Large intestine (tissue), 3 donors: ENCODE data around the gene ITSN2. TPM values are rescaled to one million over a fixed set of nuclear protein-coding genes. Genes with fewer than 3 reads are reported as not detected.

Source experiments
- DNase-seq, 2 donors: peaks; one replicate each; pipeline versions ENCODE4 v3.0.0 to v3.0.0-alpha.2; 2013
- H3K27ac ChIP-seq: one replicate; pipeline ENCODE4 v1.5.1; 2013; ENCODE audit warnings: low read length
- H3K27me3 ChIP-seq: 2 replicates; pipeline ENCODE4 v1.6.1; 2013; ENCODE audit warnings: low read length; ENCODE audit not compliant: control insufficient read depth, insufficient read depth
- H3K36me3 ChIP-seq: 2 replicates; pipeline ENCODE4 v1.6.1; 2013; ENCODE audit warnings: low read length; ENCODE audit not compliant: control insufficient read depth, insufficient read depth
- H3K4me1 ChIP-seq: one replicate; pipeline ENCODE4 v1.6.1; 2013; ENCODE audit warnings: low read length; ENCODE audit not compliant: control insufficient read depth, insufficient read depth
- H3K4me3 ChIP-seq: one replicate; pipeline ENCODE4 v1.5.1; 2013; ENCODE audit warnings: low read length
- H3K9me3 ChIP-seq: one replicate; pipeline ENCODE4 v1.6.1; 2013; ENCODE audit warnings: mild to moderate bottlenecking, low read depth, low read length, moderate library complexity; ENCODE audit not compliant: control insufficient read depth
- WGBS: methylation state at CpG from one replicate; pipeline ENCODE4 v1.1.5; 2013; ENCODE audit warnings: low lambda C conversion rate; ENCODE audit not compliant: insufficient coverage; 5-methylcytosine and 5-hydroxymethylcytosine counted together
- polyA plus RNA-seq: library from polyadenylated mRNA; unstranded; fragments of 120-200 nt; gene quantifications from one replicate; pipeline ENCODE4 v1.2.1, GENCODE V29; 2013

ITSN2 gene
- polyA plus RNA-seq, 1 donor: 36.7 TPM

DNA sequence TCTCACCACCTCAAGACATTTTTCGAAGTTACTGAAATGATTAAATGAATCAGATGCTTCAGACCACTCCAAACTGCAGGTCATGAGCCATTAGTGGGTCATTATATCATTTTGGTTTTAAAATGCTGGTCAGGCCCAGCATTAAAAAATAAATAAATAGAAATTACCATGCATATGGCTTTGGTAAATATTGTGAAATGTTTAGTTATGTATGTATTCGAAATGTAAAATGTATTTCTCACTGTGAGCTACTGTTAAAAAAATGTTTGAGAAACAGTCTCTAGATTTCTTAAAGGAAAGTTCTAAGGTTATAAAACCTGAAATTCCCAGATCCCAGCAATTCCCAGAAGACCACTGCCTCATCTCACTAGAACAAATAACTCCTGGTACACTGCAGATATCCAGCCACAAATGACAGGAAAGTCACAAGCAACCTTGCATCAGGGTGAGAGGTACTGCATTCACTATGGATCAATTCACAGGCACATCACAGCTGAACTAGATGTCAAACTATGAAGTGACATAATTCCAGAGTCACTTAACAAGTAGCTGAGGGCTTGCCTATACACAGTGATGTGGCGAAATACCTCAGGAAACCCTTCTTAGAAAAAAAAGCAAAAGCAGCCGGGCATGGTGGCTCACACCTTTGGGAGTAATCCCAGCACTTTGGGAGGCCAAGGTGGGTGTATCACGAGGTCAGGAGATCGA, 138.8 kb downstream of the ITSN2 start:
- DNase-seq: no peak
- WGBS: no CpG with 5 or more reads among the region's 6 CpGs
- H3K36me3 ChIP-seq: peaks cover 26% of the 10 kb centered on the region

DNA sequence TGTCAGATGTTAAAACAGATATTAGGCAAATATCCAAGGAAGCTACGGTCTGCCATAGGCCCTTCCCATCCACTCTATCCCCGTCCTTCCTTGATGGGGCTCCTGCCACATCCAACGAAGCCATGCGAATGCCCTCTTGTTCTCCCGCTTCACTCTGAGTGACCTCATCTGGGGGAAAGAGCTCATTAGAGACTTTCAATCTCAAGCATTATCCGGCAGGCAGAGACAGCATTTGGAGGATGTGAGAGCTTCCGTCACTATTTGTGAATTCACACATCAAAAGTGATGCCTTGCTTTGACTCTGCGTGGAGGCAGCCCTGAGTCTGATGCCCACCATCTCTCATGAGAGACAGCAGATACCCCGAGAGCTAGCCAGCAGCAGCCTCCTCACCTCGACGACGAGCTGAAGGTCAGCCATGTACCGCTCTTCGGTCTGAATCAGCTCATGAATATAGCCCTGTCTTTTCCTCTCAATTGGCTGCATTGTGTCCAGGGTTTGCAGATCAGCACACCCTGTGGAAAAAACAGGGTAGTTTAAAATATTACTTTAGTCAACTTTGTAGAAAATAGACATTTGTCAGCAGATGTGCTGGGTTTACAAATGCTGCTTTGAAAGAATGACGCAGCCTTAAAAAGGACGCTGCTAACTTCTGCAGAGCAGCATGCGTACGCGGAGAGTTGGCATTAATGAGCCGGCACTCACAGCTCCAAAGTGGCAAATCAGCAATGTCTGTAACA, 139.6 kb downstream of the ITSN2 start:
- Histone ChIP-seq H3K27me3 (no peaks in the 10 kb centered on the region), H3K36me3 (peaks cover 32% of the 10 kb centered on the region), H3K4me3 (no peak overlapping the region)

More for the DNA sequence above, 138.8 kb downstream of the ITSN2 start:
- H3K27ac ChIP-seq: no peak overlapping the region
- H3K4me1 ChIP-seq: no peaks in the 10 kb centered on the region
- H3K9me3 ChIP-seq: no peaks in the 10 kb centered on the region
- no peak overlapping the region for H3K4me3 ChIP-seq
- no peaks in the 10 kb centered on the region for H3K27me3 ChIP-seq

DNA sequence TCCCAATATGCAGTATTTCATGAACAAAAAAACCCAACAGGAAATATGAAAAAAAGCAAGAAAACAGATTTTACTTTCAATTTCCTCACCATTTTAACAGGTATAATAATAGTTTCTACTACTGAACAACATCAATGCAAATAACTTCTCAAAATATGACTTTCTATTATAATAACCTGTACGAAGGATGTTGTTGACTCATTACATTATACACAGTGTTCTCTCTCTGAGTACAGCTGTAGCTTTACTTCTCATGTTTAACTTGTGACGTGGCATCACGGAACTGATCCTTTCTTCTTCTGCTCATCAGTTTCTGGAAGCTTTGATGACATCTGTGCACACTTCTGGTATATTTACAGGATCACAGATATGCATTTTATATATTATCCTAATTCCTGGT, 145.5 kb downstream of the ITSN2 start:
- H3K27ac ChIP-seq: no peak overlapping the region
- H3K36me3 ChIP-seq: peaks cover 47% of the 10 kb centered on the region
- 89% methylated on average over 3 of the region's 3 CpGs for WGBS
- no peaks in the 10 kb centered on the region for H3K9me3 ChIP-seq
- no peaks in the 10 kb centered on the region for H3K4me1 ChIP-seq
- H3K4me3 ChIP-seq: no peak overlapping the region
- H3K27me3 ChIP-seq: no peaks in the 10 kb centered on the region
- DNase-seq: no peak

More for the DNA sequence above, 139.6 kb downstream of the ITSN2 start:
- Histone ChIP-seq H3K27ac (no peak overlapping the region), H3K9me3 (no peaks in the 10 kb centered on the region), H3K4me1 (no peaks in the 10 kb centered on the region)
- no CpG with 5 or more reads among the region's 20 CpGs for WGBS
- DNase-seq: no peak

DNA sequence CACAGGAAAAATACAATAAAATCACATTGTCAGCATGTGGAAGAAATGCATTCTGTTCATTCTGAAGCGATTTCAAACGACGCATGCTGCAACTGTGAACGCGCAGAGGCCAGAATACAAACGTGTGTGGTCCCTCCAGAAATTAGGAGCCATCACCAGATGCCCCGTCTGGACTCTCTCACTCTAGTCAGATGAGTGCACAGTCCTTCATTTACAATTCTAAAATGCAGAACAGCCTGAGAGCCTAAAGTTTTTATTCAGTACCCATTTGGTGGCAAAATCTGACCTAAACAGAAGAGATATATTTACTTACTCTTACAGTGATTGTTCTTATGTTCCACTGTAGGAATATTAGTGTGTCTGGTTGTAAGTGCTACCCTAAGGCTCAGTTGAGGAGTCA, 148.9 kb downstream of the ITSN2 start:
- Histone ChIP-seq H3K27ac (no peak overlapping the region), H3K9me3 (no peaks in the 10 kb centered on the region), H3K4me3 (no peak overlapping the region), H3K4me1 (no peaks in the 10 kb centered on the region), H3K36me3 (peaks cover 53% of the 10 kb centered on the region), H3K27me3 (no peaks in the 10 kb centered on the region)
- DNase-seq: no peak
- WGBS: no CpG with 5 or more reads among the region's 7 CpGs

DNA sequence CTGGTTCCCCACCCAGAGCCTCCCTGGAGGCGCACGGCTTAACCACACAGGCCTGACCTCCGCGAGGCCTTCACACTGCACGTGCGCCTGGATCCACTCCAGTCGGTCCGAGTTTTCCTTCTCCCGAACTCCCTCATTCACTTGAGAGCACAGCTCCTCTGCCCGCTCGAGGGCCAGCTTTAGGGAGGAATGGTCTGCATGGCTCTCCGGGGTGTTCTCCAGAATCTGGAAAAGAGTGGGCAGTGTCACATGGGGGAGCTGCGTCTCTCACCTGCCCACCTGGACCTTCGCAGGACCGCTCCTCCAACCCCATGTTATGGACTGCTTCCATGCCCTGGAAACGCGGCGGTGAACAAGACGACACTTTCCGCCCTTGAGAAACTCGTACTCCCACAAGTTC, 149.6 kb downstream of the ITSN2 start:
- Histone ChIP-seq H3K27me3 (no peaks in the 10 kb centered on the region), H3K27ac (no peak overlapping the region), H3K4me1 (no peaks in the 10 kb centered on the region), H3K9me3 (no peaks in the 10 kb centered on the region), H3K4me3 (no peak overlapping the region), H3K36me3 (peaks cover 50% of the 10 kb centered on the region)
- WGBS: 93% methylated on average over 3 of the region's 21 CpGs
- DNase-seq: no peak

DNA sequence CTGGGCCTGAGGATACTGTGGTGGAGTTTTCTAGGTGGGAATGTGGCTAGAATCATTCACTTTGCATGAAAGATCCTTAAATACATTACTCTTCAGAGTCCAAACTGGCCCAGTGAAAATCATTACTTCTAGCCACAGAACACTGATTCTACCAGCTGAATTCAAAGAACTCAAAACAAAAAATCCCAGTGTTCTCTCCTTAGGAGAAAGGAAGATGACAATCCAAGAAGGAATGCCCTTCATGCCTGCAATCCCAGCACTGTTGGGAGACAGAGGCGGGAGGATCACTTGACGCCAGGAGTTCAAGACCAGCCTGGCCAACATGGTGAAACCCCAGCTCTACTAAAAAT, 150.3 kb downstream of the ITSN2 start:
- no CpG with 5 or more reads among the region's 2 CpGs for WGBS
- no peak for DNase-seq
- H3K9me3 ChIP-seq: no peaks in the 10 kb centered on the region

DNA sequence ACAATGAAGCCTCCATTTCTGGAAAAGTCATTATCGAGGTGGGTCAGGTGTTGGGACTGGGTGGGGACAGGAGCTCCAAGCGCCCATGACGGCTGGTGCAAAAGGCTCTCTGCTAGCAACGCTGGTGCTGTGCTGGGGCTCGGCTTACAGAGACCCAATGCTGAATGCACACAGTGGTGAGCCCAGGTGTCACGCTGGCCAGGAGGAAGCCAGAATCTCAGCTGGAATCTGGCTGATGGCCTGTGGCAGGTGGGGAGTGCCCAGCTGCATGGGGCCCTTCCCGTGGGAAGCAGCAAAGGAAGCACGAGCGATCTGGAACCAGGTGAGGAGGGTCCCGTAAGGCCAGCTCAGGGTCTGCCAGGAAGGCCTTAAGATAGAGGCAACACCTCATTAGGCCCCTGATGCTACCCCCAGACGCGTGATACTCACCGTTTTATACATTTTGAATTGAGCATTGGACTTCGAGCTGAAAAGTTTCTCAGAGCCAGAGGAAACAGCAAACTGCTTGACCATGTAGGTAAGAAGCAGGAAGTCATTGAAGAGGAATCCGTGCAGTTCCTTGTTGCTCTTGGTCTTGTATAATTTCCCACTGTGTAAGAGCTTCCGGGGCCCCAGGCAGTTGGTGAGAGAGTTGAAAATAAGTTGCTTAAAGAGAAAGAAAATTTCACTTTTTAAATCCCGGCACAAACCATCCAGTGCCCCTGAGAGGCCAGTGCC, 150.8 kb downstream of the ITSN2 start:
- no peaks in the 10 kb centered on the region for H3K9me3 ChIP-seq
- WGBS: 92% methylated on average over 4 of the region's 17 CpGs
- H3K36me3 ChIP-seq: peaks cover 60% of the 10 kb centered on the region
- H3K4me1 ChIP-seq: no peaks in the 10 kb centered on the region
- no peak for DNase-seq
- H3K4me3 ChIP-seq: no peak overlapping the region
- H3K27me3 ChIP-seq: no peaks in the 10 kb centered on the region
- H3K27ac ChIP-seq: no peak overlapping the region

More for the DNA sequence above, 150.3 kb downstream of the ITSN2 start:
- Histone ChIP-seq H3K4me3 (no peak overlapping the region), H3K4me1 (no peaks in the 10 kb centered on the region), H3K27me3 (no peaks in the 10 kb centered on the region), H3K27ac (no peak overlapping the region), H3K36me3 (peaks cover 55% of the 10 kb centered on the region)

DNA sequence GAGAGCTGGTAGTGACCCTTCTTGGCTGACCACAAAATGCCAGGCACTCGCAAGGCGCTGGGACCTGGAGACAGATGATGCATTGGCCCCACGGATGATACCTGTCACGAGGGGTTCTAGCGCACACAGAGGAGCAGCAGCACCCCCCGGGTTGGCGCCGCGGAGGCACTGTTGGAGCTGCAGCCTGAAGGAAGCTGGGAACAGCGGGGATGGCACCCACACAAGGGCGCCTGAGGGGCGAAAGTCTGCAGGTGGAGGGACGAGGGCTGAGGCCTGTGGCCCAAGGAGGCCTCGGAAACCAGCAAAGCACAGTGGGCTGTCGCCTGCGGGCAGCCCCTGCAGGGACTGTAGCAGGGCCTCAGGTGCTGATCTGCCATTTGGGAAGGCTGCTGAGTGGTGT, 151.8 kb downstream of the ITSN2 start:
- Histone ChIP-seq H3K4me3 (no peak overlapping the region), H3K4me1 (no peaks in the 10 kb centered on the region), H3K27ac (no peak overlapping the region), H3K27me3 (no peaks in the 10 kb centered on the region), H3K36me3 (peaks cover 71% of the 10 kb centered on the region), H3K9me3 (no peaks in the 10 kb centered on the region)
- DNase-seq: no peak
- WGBS: 100% methylated on average over 3 of the region's 16 CpGs

DNA sequence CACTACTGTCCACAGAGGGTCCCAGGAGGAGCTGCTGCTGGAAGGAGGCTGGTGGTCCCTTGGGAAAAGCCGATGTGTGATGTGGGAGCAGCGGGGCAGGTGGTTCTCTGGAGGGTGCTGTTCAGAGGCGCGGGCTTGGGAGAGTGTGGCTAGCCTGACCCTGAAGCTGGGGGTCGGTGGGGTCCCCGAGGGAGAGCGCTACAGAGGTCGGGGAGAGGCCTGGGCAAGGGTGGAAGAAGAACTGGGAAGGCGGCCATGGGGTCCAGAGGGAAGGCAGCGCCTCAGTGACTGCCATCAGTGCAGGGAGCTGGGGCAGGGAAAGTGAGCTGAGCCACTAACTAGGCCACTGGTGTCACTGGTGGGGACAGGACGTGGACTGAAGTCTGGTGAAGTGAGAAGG, 153.0 kb downstream of the ITSN2 start:
- Histone ChIP-seq H3K4me3 (no peak overlapping the region), H3K4me1 (no peaks in the 10 kb centered on the region), H3K36me3 (peaks cover 71% of the 10 kb centered on the region), H3K27me3 (no peaks in the 10 kb centered on the region), H3K27ac (no peak overlapping the region), H3K9me3 (no peaks in the 10 kb centered on the region)
- WGBS: no CpG with 5 or more reads among the region's 11 CpGs
- DNase-seq: no peak

DNA sequence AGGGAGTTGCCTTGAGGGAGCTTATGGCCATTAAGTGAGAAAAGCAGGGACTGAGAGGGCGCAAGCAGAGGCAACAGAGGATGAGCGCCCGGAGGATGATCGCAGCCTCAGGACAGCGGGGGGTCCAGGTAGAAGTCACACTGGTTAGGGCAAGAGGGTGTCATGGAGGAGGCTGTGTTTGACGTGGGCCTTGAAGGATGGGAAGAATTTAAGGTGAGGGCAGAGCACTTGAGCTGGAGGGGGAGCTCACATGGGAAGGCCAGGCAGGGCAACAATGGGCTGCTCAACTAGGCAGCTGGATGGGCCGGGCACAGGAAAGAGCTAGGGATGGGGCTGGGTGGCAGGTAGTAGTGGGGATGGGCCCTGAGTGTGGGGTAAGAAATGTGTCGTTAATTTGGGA, 153.6 kb downstream of the ITSN2 start:
- no peak for DNase-seq
- peaks cover 65% of the 10 kb centered on the region for H3K36me3 ChIP-seq
- no peaks in the 10 kb centered on the region for H3K27me3 ChIP-seq
- H3K4me3 ChIP-seq: no peak overlapping the region
- no peaks in the 10 kb centered on the region for H3K9me3 ChIP-seq
- no peak overlapping the region for H3K27ac ChIP-seq
- no peaks in the 10 kb centered on the region for H3K4me1 ChIP-seq
- WGBS: 86% methylated on average over 7 of the region's 8 CpGs
